Measurements from ENCODE around the gene HLCS. TPM values are rescaled to one million over a fixed set of nuclear protein-coding genes. Genes with fewer than 3 reads are reported as not detected.
"Not testable (repeated sequence)": the region's sequence is repeated elsewhere in the genome, so short reads cannot be mapped to it uniquely, and the experiment has no call there.

Gene HLCS
- total and polyA plus RNA-seq, 2 donors = 8.6 to 22.9 TPM

GRCh38 chr21:36959020-36959835, 7.2 kb downstream of the HLCS start:
- Histone ChIP-seq H3K27ac (ENCODE audit: low read depth) (no peak overlapping the region), H3K4me1 (ENCODE audit: insufficient read depth) (no peaks in the 10 kb centered on the region), H3K36me3 (ENCODE audit: insufficient read depth) (peaks cover 2% of the 10 kb centered on the region), H3K4me3 (ENCODE audit: low read depth, low read length) (no peak overlapping the region)
- no peak for DNase-seq (ENCODE audit: extremely low spot score)
- 94% methylated on average over 17 of the region's 17 CpGs for WGBS

- Histone ChIP-seq H3K27ac (ENCODE audit: low read depth) (no peak overlapping the region), H3K4me1 (ENCODE audit: insufficient read depth) (no peaks in the 10 kb centered on the region), H3K36me3 (ENCODE audit: insufficient read depth) (peaks cover 2% of the 10 kb centered on the region), H3K4me3 (ENCODE audit: low read depth, low read length) (no peak overlapping the region)
- no peak for DNase-seq (ENCODE audit: extremely low spot score)
- WGBS = 86% methylated on average over 4 of the region's 4 CpGs
These were observed 10.7 kb downstream of the HLCS start for GRCh38 chr21:36955783-36956182.

GRCh38 chr21:36952331-36952730, 14.1 kb downstream of the HLCS start:
- DNase-seq (ENCODE audit: extremely low spot score); H3K27ac ChIP-seq (ENCODE audit: low read depth); H3K4me3 ChIP-seq (ENCODE audit: low read depth, low read length); H3K36me3 ChIP-seq (ENCODE audit: insufficient read depth); H3K4me1 ChIP-seq (ENCODE audit: insufficient read depth): not testable (repeated sequence)
- WGBS = 97% methylated on average over 12 of the region's 12 CpGs

DNA sequence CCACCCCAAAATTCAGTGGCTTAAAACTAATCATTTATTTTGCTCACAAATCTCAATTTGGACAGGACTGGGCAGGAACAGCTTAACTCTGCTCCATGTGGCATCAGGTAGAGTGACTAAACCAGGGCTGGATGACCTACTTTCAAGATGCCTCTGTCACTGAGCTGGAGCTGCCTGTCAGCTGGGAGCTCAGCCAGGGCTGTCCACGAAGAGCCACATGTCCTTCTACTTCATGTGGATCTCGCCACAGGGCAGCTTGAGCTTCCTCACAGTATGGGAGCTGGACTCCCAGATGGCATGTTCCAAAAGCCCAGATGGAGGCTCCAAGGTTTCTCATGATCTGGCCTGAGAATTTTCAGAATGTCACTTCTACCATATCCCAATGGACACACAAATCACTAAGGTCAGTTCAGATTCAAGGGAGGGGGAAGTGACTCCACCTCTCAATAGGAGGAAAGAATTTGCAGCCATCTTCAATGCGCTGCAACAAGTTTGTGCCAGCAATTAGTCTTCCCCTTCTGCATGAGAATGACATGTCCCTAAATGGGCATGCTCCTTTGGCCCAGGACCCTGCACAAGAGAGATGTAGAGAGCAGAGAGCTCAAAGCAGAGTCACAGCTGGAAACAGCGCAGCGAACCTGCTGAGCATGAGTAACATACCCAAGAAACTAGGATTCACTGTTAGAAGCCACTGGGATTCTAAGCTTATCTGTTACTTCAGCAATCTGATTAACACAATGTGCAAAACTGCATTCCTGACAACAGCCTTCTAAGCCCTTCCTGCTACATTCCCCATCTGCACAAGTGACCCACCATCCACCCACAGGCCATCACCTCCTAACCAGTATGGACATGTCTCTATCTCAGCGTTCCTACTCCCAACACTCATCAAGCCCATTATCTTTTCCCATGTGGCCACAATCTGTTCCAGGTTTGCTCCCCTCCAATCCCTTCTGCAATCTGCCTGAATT, 17.0 kb downstream of the HLCS start:
- no peak for DNase-seq (ENCODE audit: extremely low spot score)
- no peak overlapping the region for H3K4me3 ChIP-seq (ENCODE audit: low read depth, low read length)
- no peaks in the 10 kb centered on the region for H3K4me1 ChIP-seq (ENCODE audit: insufficient read depth)
- no peaks in the 10 kb centered on the region for H3K36me3 ChIP-seq (ENCODE audit: insufficient read depth)
- WGBS = 94% methylated on average over 6 of the region's 6 CpGs
- H3K27ac ChIP-seq (ENCODE audit: low read depth) = no peak overlapping the region

DNA sequence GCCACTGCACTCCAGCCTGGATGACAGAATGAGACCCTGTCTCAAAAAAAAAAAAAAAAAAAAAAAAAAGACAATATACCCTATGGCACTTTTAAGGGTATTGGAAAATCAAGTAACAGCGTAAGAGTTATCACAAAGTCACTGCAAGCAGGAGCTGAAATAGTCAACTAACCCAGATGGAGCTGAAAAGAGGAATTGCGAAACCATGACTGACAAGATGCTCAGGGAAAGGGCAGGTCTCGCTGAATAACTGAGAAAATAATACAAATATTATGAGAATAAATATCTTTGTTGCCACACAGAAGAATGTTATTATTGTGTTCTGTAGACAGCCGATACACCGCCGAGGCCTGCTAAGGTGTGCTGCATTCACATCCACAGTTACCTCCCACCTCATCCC, 17.8 kb downstream of the HLCS start:
- Histone ChIP-seq H3K27ac (ENCODE audit: low read depth) (no peak overlapping the region), H3K4me3 (ENCODE audit: low read depth, low read length) (no peak overlapping the region), H3K36me3 (ENCODE audit: insufficient read depth) (no peaks in the 10 kb centered on the region), H3K4me1 (ENCODE audit: insufficient read depth) (no peaks in the 10 kb centered on the region)
- DNase-seq (ENCODE audit: extremely low spot score) = no peak
- WGBS = 95% methylated on average over 6 of the region's 6 CpGs

DNA sequence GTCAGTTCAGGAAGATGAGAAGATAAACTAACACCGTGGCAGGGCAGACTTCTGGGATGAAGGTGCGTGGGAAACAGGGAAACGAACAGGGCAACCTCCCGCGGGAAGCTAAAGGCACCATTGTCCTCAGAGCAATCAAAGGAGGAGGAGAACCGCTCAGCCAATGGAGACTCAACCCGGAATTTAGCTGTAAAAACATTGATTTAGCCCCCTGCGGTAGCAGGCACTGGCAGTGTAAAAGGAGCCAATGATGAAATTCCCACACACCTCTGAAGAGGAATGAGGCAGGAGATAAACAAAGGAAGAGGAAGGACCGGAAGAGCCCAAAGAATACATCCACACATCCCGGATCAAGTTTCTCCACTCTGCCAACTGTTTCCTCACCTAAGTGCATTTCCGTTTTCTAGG, 19.5 kb downstream of the HLCS start:
- Histone ChIP-seq H3K36me3 (ENCODE audit: insufficient read depth) (no peaks in the 10 kb centered on the region), H3K4me3 (ENCODE audit: low read depth, low read length) (no peak overlapping the region), H3K4me1 (ENCODE audit: insufficient read depth) (no peaks in the 10 kb centered on the region), H3K27ac (ENCODE audit: low read depth) (no peak overlapping the region)
- 68% methylated on average over 11 of the region's 11 CpGs for WGBS
- no peak for DNase-seq (ENCODE audit: extremely low spot score)

- no peaks in the 10 kb centered on the region for H3K36me3 ChIP-seq (ENCODE audit: insufficient read depth)
- H3K4me3 ChIP-seq (ENCODE audit: low read depth, low read length) = no peak overlapping the region
- H3K27ac ChIP-seq (ENCODE audit: low read depth) = no peak overlapping the region
- WGBS = 96% methylated on average over 6 of the region's 6 CpGs
- H3K4me1 ChIP-seq (ENCODE audit: insufficient read depth) = no peaks in the 10 kb centered on the region
- DNase-seq (ENCODE audit: extremely low spot score) = no peak
These were observed 20.9 kb downstream of the HLCS start for GRCh38 chr21:36945496-36946138.

- 92% methylated on average over 24 of the region's 24 CpGs for WGBS
- Histone ChIP-seq H3K27ac (ENCODE audit: low read depth) (no peak overlapping the region), H3K36me3 (ENCODE audit: insufficient read depth) (no peaks in the 10 kb centered on the region), H3K4me3 (ENCODE audit: low read depth, low read length) (no peak overlapping the region), H3K4me1 (ENCODE audit: insufficient read depth) (no peaks in the 10 kb centered on the region)
- no peak for DNase-seq (ENCODE audit: extremely low spot score)
These were observed 29.9 kb downstream of the HLCS start for GRCh38 chr21:36936361-36937135.

DNA sequence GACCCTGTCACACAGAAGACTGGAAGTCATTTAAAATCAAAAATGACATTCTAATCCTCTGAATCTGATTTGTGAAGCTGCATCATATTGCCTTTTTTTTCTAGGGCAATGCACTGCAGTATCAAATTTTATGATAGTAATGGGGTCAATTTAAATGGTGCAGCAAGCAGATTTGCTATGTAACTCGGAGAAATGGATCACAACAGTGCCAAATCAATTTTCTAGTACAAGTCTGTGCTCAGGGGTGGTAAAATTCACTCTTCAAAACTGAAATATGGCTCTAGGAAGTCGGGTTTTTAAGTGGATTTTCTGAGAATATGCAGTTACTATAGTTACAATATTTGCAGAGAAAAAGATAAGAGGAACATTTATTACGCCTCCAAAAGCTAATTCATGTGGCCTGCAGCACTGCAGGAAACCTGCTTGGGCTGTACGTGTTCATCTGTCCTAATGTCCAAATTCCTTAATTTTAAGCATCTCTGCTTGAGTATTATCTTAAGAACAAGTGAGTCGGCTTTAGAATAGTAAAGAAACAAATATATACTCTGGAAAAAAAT, 31.5 kb downstream of the HLCS start:
- no peak overlapping the region for H3K4me3 ChIP-seq (ENCODE audit: low read depth, low read length)
- H3K36me3 ChIP-seq (ENCODE audit: insufficient read depth) = no peaks in the 10 kb centered on the region
- no peaks in the 10 kb centered on the region for H3K4me1 ChIP-seq (ENCODE audit: insufficient read depth)
- no peak for DNase-seq (ENCODE audit: extremely low spot score)
- H3K27ac ChIP-seq (ENCODE audit: low read depth) = no peak overlapping the region
- WGBS = 41% methylated on average over 5 of the region's 5 CpGs

DNA sequence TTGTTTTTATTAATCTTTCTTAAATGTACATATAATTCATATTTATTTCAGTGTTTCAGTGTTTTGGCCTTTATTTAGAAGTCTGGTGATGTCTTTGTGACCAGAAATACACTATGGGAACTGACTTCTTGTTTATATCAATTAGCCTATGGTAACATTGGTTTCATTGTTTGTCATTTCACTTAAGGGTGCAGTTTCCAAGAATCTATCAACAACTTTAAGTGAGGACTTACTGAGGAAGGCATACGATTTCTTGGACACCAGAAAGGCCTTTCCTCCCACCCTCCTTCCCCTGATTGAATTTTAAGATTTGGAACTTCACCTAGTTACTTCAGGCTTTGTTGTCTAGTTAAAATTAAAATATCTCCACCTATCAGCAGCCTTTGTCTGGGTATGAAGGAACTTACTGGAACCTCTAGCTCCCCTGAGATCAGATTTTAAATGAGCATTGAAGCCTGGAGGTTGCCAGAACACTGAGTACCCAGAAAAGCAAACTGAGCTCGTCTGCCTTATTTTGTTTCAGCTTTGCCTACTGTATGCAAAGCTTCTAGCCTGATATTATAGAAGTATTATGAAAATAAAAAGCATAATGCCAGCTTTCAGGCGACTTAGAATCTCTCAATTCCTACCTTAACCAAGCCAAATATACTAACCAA, 34.2 kb downstream of the HLCS start:
- no peak for DNase-seq (ENCODE audit: extremely low spot score)
- no peaks in the 10 kb centered on the region for H3K4me1 ChIP-seq (ENCODE audit: insufficient read depth)
- H3K36me3 ChIP-seq (ENCODE audit: insufficient read depth) = no peaks in the 10 kb centered on the region
- 75% methylated on average over 3 of the region's 3 CpGs for WGBS
- H3K27ac ChIP-seq (ENCODE audit: low read depth) = no peak overlapping the region
- H3K4me3 ChIP-seq (ENCODE audit: low read depth, low read length) = no peak overlapping the region

GRCh38 chr21:36929622-36930021, 36.8 kb downstream of the HLCS start:
- no peak overlapping the region for H3K27ac ChIP-seq (ENCODE audit: low read depth)
- no peaks in the 10 kb centered on the region for H3K36me3 ChIP-seq (ENCODE audit: insufficient read depth)
- WGBS = 77% methylated on average over 7 of the region's 7 CpGs
- H3K4me1 ChIP-seq (ENCODE audit: insufficient read depth) = no peaks in the 10 kb centered on the region
- no peak for DNase-seq (ENCODE audit: extremely low spot score)
- H3K4me3 ChIP-seq (ENCODE audit: low read depth, low read length) = no peak overlapping the region

- Histone ChIP-seq H3K27ac (ENCODE audit: low read depth) (no peak overlapping the region), H3K36me3 (ENCODE audit: insufficient read depth) (no peaks in the 10 kb centered on the region), H3K4me3 (ENCODE audit: low read depth, low read length) (no peak overlapping the region), H3K4me1 (ENCODE audit: insufficient read depth) (no peaks in the 10 kb centered on the region)
- WGBS = 86% methylated on average over 5 of the region's 5 CpGs
- DNase-seq (ENCODE audit: extremely low spot score) = no peak
These were observed 37.5 kb downstream of the HLCS start for GRCh38 chr21:36928960-36929359.

Data from urinary bladder (tissue), 4 donors.